Liver (tissue), 9 donors: ENCODE measurements around the gene GPT2. TPM values are rescaled to one million over a fixed set of nuclear protein-coding genes. Genes with fewer than 3 reads are reported as not detected.

ENCODE experiments used
- DNase-seq: peaks from one replicate; pipeline ENCODE4 v3.0.0-alpha.2; 2017; ENCODE audit warnings: low spot score
- H3K27ac ChIP-seq, 2 donors: one replicate each; pipeline ENCODE4 v1.7.0; 2013; ENCODE audit warnings: inconsistent platforms in 2 of 2, low read length in 2 of 2, control low read depth in 1 of 2, low read depth in 1 of 2, mild to moderate bottlenecking in 1 of 2
- H3K27me3 ChIP-seq, 4 donors: one replicate each; pipeline versions ENCODE4 v1.6.1 to v1.7.0; 2013; ENCODE audit warnings: low read length in 3 of 4, inconsistent platforms in 1 of 4, mild to moderate bottlenecking in 1 of 4, moderate library complexity in 1 of 4; ENCODE audit not compliant: control insufficient read depth in 4 of 4, insufficient read depth in 4 of 4
- H3K36me3 ChIP-seq, 4 donors: one replicate each; pipeline versions ENCODE4 v1.6.1 to v1.7.0; 2013; ENCODE audit warnings: low read length in 3 of 4, mild to moderate bottlenecking in 3 of 4, low read depth in 1 of 4, moderate library complexity in 1 of 4; ENCODE audit not compliant: control insufficient read depth in 4 of 4, insufficient read depth in 3 of 4
- H3K4me1 ChIP-seq, 4 donors: one replicate each; pipeline versions ENCODE4 v1.6.1 to v1.7.0; 2013; ENCODE audit warnings: low read length in 3 of 4, mild to moderate bottlenecking in 3 of 4, moderate library complexity in 1 of 4; ENCODE audit not compliant: control insufficient read depth in 4 of 4, insufficient read depth in 4 of 4
- H3K4me3 ChIP-seq, 3 donors: one replicate each; pipeline versions ENCODE4 v1.6.1 to v1.7.0; 2013; ENCODE audit warnings: low read length in 3 of 3, control low read depth in 1 of 3, low read depth in 1 of 3, mild to moderate bottlenecking in 1 of 3
- H3K9ac ChIP-seq, 2 donors: one replicate each; pipeline ENCODE4 v1.7.0; 2013; ENCODE audit warnings: low read length in 2 of 2, mild to moderate bottlenecking in 2 of 2, moderate library complexity in 2 of 2, control low read depth in 1 of 2, low read depth in 1 of 2
- H3K9me3 ChIP-seq, 4 donors: one replicate each; pipeline versions ENCODE4 v1.6.1 to v1.7.0; 2013; ENCODE audit warnings: low read length in 3 of 4; ENCODE audit not compliant: control insufficient read depth in 4 of 4
- ATF3 ChIP-seq: IDR thresholded peaks from 2 replicates; pipeline ENCODE4 v1.6.1; 2016; ENCODE audit warnings: antibody characterized with exemption
- CTCF ChIP-seq: fragments of 150-350 bp; IDR thresholded peaks from 2 replicates; pipeline ENCODE4 v1.5.1; 2017; ENCODE audit warnings: improper control_type of control experiment, low read depth, low read length; ENCODE audit not compliant: missing input control
- EGR1 ChIP-seq, 2 donors: IDR thresholded peaks; 2 replicates each; pipeline ENCODE4 v1.6.1; 2016 to 2018; ENCODE audit warnings: antibody characterized with exemption in 2 of 2, low read depth in 2 of 2
- FOXA1 ChIP-seq: IDR thresholded peaks from 2 replicates; pipeline ENCODE4 v1.6.1; 2016; ENCODE audit warnings: antibody characterized with exemption
- FOXA2 ChIP-seq: IDR thresholded peaks from 2 replicates; pipeline ENCODE4 v1.6.1; 2016; ENCODE audit warnings: antibody characterized with exemption
- GABPA ChIP-seq, 2 donors: IDR thresholded peaks in 1 of 2; conservative IDR thresholded peaks in 1 of 2; 2 replicates each; pipeline ENCODE4 v1.6.1; 2016; ENCODE audit warnings: antibody characterized with exemption in 2 of 2, mild to moderate bottlenecking in 1 of 2, moderate library complexity in 1 of 2
- HNF4A ChIP-seq, 2 donors: conservative IDR thresholded peaks; 2 replicates each; pipeline ENCODE4 v1.6.1; 2016; ENCODE audit warnings: antibody characterized with exemption in 2 of 2, mild to moderate bottlenecking in 2 of 2
- JUND ChIP-seq, 2 donors: IDR thresholded peaks; 2 replicates each; pipeline ENCODE4 v1.6.1; 2016; ENCODE audit warnings: antibody characterized with exemption in 2 of 2
- MAX ChIP-seq: IDR thresholded peaks from 2 replicates; pipeline ENCODE4 v1.6.1; 2016; ENCODE audit warnings: antibody characterized with exemption
- NR2F2 ChIP-seq: IDR thresholded peaks from 2 replicates; pipeline ENCODE4 v1.6.1; 2016; ENCODE audit warnings: antibody characterized with exemption
- RAD21 ChIP-seq, 2 donors: IDR thresholded peaks; 2 replicates each; pipeline ENCODE4 v1.6.1; 2016; ENCODE audit warnings: antibody characterized with exemption in 2 of 2, mild to moderate bottlenecking in 2 of 2
- REST ChIP-seq: IDR thresholded peaks from 2 replicates; pipeline ENCODE4 v1.6.1; 2016; ENCODE audit warnings: antibody characterized with exemption, mild to moderate bottlenecking
- RXRA ChIP-seq, 2 donors: IDR thresholded peaks; 2 replicates each; pipeline ENCODE4 v1.6.1; 2017 to 2018; ENCODE audit warnings: antibody characterized with exemption in 2 of 2, mild to moderate bottlenecking in 1 of 2
- TAF1 ChIP-seq: conservative IDR thresholded peaks from 2 replicates; pipeline ENCODE4 v1.6.1; 2016; ENCODE audit warnings: antibody characterized with exemption, mild to moderate bottlenecking
- YY1 ChIP-seq: IDR thresholded peaks from 2 replicates; pipeline ENCODE4 v1.6.1; 2016; ENCODE audit warnings: antibody characterized with exemption, mild to moderate bottlenecking
- ZBTB33 ChIP-seq: IDR thresholded peaks from 2 replicates; pipeline ENCODE4 v1.6.1; 2016; ENCODE audit warnings: antibody characterized with exemption
- WGBS: extraction: QIAGEN DNeasy Blood & Tissue Kit; methylation state at CpG from one replicate; pipeline ENCODE4 v1.1.7; 2013; 5-methylcytosine and 5-hydroxymethylcytosine counted together
- polyA plus RNA-seq, 2 donors: library from polyadenylated mRNA; stranded (reverse) in 1 of 2; unstranded in 1 of 2; fragments of 200-250 nt in 1 of 2; fragments of >200 nt in 1 of 2; fragmentation: Nextera tagmentation in 1 of 2; extraction: Ambion mirVana in 1 of 2; gene quantifications; one replicate each; pipeline versions ENCODE4 v1.2.1 to v1.2.3, GENCODE V29; 2013 to 2015
- total RNA-seq, 2 donors: library from RNA; depleted of rRNA; stranded (reverse); fragments of >200 nt; gene quantifications; one replicate each; pipeline ENCODE4 v1.2.3, GENCODE V29; 2014
- donor health status: healthy.
- donor health status: healthy.
- donor health status: healthy.
- donor health status: healthy.
- donor health status: healthy.

GPT2 gene
- total and polyA plus RNA-seq, 4 donors = 6.8 to 78.3 (median 47.0) TPM

- Histone ChIP-seq H3K36me3 (peaks cover 16 to 51% (median 37%) of the 10 kb centered on the region in 4 donors), H3K27me3 (no peaks in the 10 kb centered on the region), H3K9ac (no peak overlapping the region), H3K27ac (no peak overlapping the region), H3K9me3 (no peaks in the 10 kb centered on the region), H3K4me1 (peaks cover 5 to 21% (median 11%) of the 10 kb centered on the region in 4 donors), H3K4me3 (no peak overlapping the region)
- 91% methylated on average over 9 of the region's 9 CpGs for WGBS
- DNase-seq = no peak
- TF ChIP-seq CTCF (no peak), ZBTB33 (no peak), FOXA1 (no peak), TAF1 (no peak), RXRA (IDR thresholded peaks at IDR 0.05) (no peak), JUND (IDR thresholded peaks at IDR 0.05) (no peak), RAD21 (IDR thresholded peaks at IDR 0.05) (no peak), ATF3 (no peak)
Observed at GRCh38 chr16:46899443-46900143, 15.4 kb downstream of the GPT2 start.

GRCh38 chr16:46900455-46901235 is 16.5 kb downstream of the GPT2 start:
- TF ChIP-seq JUND (IDR thresholded peaks at IDR 0.05) (no peak), RAD21 (IDR thresholded peaks at IDR 0.05) (no peak), YY1 (no peak), GABPA (IDR thresholded peaks at IDR 0.05 in 1 of 2, conservative IDR thresholded peaks at IDR 0.05 in 1 of 2) (no peak), FOXA2 (no peak), TAF1 (no peak), CTCF (no peak), HNF4A (conservative IDR thresholded peaks at IDR 0.05) (no peak), MAX (no peak), FOXA1 (no peak), REST (no peak), EGR1 (IDR thresholded peaks at IDR 0.05; ENCODE audit: low read depth in 2 of 2) (no peak), RXRA (IDR thresholded peaks at IDR 0.05) (no peak), NR2F2 (no peak), ATF3 (no peak)
- DNase-seq = no peak
- no peak overlapping the region for H3K27ac ChIP-seq
- 89% methylated on average over 19 of the region's 19 CpGs for WGBS
- H3K9me3 ChIP-seq = no peaks in the 10 kb centered on the region
- H3K4me1 ChIP-seq = peaks cover 5 to 13% (median 10%) of the 10 kb centered on the region in 4 donors
- peaks cover 16 to 52% (median 37%) of the 10 kb centered on the region in 4 donors for H3K36me3 ChIP-seq
- no peak overlapping the region for H3K4me3 ChIP-seq
- no peak overlapping the region for H3K9ac ChIP-seq
- no peaks in the 10 kb centered on the region for H3K27me3 ChIP-seq
